HG03045 (cell line): ENCODE results near the gene MYOG.

ENCODE experiments used
- ATAC-seq: cut with Tn5 transposase; IDR thresholded peaks from one replicate; pipeline ENCODE4 v1.9.1; 2021; ENCODE audit warnings: mild to moderate bottlenecking, moderate library complexity; ENCODE audit not compliant: unreplicated experiment

The MYOG gene

GRCh38 chr1:203073469-203073868, 12.3 kb downstream of the MYOG start:
- ATAC-seq: no peak

DNA sequence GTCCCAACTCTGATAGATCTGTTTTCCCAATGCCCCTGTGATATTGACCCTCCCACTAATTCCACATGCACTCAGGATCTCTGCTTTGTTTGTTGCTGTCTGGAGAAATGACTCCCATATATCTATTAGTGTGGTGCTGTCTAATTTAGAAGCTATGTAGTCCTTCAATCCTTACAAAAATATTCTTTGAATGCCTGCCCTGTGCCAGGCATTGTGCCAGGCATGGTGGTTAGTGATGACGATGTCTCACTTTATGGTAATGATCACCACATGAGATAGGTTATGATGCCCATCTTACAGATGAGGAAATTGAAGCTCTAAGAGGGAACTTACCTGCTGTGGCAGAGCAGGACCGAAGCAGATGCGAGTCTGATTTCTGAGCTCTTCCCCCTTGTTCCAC, 12.9 kb downstream of the MYOG start:
- ATAC-seq: no peak

DNA sequence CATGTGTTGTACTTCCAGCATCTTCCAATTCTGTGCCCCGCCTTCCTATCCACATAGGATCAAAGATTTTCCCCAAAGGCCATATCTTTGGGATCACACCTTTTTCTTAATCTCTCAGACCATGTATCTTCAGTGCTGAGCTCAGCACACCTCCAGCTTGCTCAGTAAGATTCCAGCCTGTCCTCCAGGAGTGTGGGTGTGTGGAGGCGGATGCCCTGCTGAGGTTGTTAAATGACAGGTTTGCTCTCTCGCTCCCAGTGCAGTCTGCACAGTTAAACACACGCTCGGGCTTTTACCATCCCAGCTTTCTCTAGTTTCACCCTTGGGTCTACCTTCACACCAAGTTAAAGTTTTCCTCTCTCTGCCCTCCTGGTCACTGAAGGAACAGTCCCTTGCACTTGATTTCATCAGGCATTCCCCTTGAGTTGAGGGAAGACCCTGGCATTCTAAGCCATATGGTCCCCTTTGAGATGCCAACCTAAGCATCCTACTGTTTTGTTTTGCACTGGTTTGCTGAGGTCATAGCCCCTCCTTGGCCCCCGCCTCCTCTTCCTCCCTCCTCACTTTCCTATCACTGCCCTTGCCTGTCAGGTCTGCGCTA, 13.7 kb downstream of the MYOG start:
- no peak for ATAC-seq

DNA sequence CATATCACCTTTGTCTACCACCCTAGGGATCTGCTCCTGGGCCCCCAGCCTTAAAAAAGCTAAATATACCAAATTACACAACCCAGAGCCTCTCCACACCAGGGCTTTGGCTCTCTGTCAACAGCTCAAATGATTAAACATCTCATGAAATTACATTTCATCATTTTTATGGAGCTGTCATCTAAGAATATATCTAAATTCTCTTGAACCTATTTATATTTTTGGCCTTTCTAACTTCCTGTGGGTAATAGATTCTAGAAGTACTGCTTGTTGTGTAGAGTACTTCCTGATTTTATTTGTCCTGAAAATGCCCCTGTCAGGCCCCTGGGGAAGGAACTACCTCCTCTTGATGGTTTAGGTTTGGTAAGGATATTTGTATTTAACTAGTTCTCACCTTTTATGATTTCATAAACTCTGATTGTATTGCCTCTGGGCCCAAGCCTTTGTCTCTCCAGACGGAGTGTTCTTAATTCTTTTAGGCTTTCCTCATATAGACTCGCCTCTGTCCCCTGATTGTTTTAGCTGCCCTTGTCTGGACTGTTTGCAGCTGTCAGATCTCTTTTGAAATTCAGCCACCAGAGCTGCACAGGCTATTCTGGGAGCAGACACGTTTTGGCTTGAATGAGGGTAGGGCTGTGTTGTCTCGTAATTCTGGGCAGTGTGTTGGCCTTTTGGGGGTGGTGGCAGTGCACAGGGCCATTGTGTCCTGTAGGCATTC, 16.6 kb downstream of the MYOG start:
- no peak for ATAC-seq

- no peak for ATAC-seq
Measured at GRCh38 chr1:203066965-203067364, 18.8 kb downstream of the MYOG start.

DNA sequence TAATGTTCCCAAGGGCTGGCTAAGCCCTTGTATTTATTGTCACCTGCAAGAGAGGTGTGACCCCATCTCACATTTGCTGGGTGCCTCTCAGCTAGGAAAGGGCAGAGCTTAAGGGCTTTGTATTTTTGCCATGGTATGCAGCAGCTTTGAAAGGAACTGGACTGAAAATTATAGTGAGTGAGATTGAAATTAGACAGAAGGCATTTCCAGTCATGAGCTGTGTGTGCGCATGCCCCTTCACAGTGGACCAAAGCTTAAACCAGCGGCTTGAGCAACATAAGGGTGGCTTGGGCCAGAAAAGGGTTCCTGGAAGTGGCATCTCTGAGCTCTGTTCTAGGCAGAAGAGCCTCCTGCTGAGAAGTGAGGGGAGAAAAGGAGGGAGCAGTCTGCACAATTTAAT, 19.8 kb downstream of the MYOG start:
- no peak for ATAC-seq

GRCh38 chr1:203065191-203065590, 20.6 kb downstream of the MYOG start:
- ATAC-seq: no peak

- no peak for ATAC-seq
Measured at GRCh38 chr1:203063287-203063686, 22.5 kb downstream of the MYOG start.

DNA sequence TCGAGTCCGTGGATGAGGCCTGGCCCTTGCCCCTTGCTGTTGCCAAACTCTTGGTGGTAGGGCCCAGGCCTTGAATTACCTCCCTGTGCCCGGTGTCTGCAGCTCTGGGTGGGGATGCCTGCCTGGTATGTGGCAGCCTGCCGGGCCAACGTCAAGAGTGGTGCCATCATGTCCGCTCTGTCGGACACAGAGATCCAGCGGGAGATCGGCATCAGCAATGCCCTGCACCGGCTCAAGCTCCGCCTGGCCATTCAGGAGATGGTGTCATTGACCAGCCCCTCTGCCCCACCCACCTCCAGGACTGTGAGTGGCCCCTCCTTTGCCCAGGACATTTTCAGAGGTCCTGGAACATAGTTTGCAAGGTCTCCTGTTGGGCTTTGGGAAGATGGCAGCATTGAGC, 25.7 kb downstream of the MYOG start:
- no peak for ATAC-seq

- ATAC-seq: no peak
Measured at GRCh38 chr1:203059485-203059884, 26.3 kb downstream of the MYOG start.

DNA sequence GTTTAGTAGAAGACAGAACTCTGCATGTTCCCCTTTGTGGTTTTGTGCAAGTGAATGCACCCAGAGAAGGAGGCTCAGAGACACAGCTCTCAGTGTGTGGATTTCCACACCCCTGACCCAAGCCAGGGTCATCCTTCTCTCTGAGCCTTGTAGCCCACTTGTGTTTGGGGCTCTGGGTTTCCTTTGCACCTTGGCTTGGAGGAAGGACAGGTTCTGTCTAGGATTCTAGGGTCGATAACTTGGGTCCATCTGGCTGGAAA, 27.2 kb downstream of the MYOG start:
- no peak for ATAC-seq

GRCh38 chr1:203057911-203058675, 27.7 kb downstream of the MYOG start:
- no peak for ATAC-seq

- no peak for ATAC-seq
Measured at GRCh38 chr1:203056516-203056915, 29.3 kb downstream of the MYOG start.

DNA sequence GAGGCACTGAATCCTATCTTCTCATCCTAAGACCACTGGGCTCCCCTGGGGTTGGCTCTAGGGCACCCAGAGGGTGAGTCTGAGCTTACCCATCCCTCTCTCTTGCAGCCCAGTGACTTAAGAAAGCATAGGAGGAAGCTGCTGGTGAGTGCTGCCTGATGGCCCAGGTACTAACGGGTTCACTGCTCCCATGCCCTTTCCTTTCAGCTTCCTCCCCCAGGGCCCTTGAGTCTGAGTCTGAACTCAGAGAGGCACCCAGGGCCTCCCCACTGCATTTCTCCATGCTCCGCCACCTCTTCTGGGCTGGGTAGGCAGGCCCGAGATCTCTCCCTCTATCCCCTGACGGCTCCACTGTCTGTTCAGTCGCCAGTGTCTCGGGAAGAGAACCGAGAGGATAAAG, 29.8 kb downstream of the MYOG start:
- no peak for ATAC-seq

DNA sequence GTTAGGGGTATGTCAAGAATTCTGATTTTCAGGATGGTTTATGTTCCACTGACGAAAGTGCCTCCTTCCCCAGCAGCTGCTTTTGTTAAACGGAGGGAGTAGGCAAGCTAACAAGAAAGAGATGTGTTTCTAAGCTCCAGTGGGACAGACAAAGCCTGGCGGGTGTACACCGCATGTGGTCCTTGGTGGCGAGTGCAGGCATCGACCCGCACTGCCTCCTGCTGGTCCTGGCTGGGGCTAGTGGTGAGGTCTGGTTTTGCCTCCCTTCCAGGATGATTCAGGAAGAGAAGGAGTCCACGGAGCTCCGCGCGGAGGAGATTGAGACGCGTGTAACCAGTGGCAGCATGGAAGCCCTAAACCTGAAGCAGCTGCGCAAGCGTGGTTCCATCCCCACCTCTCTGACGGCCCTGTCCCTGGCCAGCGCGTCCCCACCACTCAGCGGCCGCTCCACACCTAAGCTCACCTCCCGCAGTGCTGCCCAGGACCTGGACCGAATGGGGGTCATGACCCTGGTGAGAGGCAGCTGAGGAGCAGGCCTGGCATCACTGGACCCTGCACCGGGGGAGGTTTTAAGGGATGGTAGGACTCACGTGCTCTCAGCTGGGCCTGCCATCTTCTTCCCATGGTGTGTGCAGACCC, 30.5 kb downstream of the MYOG start:
- ATAC-seq: no peak

GRCh38 chr1:203054642-203055041, 31.2 kb downstream of the MYOG start:
- no peak for ATAC-seq

DNA sequence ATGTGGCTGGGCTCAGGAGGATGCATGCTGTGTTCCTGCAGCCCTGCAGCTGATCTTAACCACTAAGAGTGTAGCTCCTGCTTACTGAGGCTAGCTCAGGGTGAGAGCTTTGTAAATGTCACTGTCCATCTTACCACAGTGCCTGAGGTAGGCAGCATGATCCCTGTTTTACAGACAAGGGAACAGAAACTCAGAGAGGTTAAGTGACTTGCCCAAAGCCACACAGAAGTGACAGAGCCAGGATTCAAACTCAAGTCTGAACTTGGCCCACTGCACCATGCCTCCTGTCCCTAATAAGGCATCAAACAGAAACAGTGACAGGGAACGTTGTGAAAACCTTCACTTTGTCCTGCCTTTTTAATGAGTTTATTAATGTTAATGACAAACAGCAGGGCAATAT, 31.6 kb downstream of the MYOG start:
- ATAC-seq: no peak

GRCh38 chr1:203052601-203053000, 33.2 kb downstream of the MYOG start:
- no peak for ATAC-seq

- ATAC-seq: no peak
Measured at GRCh38 chr1:203051841-203052324, 33.9 kb downstream of the MYOG start.

GRCh38 chr1:203050826-203051225, 35.0 kb downstream of the MYOG start:
- ATAC-seq: no peak

GRCh38 chr1:203049576-203050180, 36.1 kb downstream of the MYOG start:
- no peak for ATAC-seq
